Esophagus (tissue), 2 donors: ENCODE results near the gene TRDN. TPM values are rescaled to one million over a fixed set of nuclear protein-coding genes. Genes with fewer than 3 reads are reported as not detected.

Experiments
- H3K27ac ChIP-seq, 2 donors: one replicate each; pipeline ENCODE4 v1.5.1; 2013; ENCODE audit warnings: low read depth in 2 of 2, mild to moderate bottlenecking in 2 of 2, inconsistent platforms in 1 of 2, low read length in 1 of 2, moderate library complexity in 1 of 2
- H3K27me3 ChIP-seq, 2 donors: one replicate each; pipeline ENCODE4 v1.6.1; 2013; ENCODE audit warnings: low read length in 2 of 2, control low read depth in 1 of 2, mild to moderate bottlenecking in 1 of 2; ENCODE audit not compliant: insufficient read depth in 2 of 2, control insufficient read depth in 1 of 2
- H3K36me3 ChIP-seq, 2 donors: one replicate each; pipeline ENCODE4 v1.6.1; 2013; ENCODE audit warnings: low read length in 1 of 2; ENCODE audit not compliant: control insufficient read depth in 2 of 2, insufficient read depth in 2 of 2
- H3K4me1 ChIP-seq, 2 donors: one replicate each; pipeline ENCODE4 v1.6.1; 2013; ENCODE audit warnings: low read length in 1 of 2; ENCODE audit not compliant: control insufficient read depth in 2 of 2, insufficient read depth in 2 of 2
- H3K4me3 ChIP-seq, 2 donors: one replicate each; pipeline ENCODE4 v1.5.1; 2013; ENCODE audit warnings: low read length in 2 of 2, mild to moderate bottlenecking in 2 of 2, low read depth in 1 of 2, moderate library complexity in 1 of 2
- H3K9me3 ChIP-seq, 2 donors: one replicate each; pipeline ENCODE4 v1.6.1; 2013; ENCODE audit warnings: mild to moderate bottlenecking in 2 of 2, low read depth in 1 of 2, low read length in 1 of 2, moderate library complexity in 1 of 2; ENCODE audit not compliant: control insufficient read depth in 2 of 2, insufficient read depth in 1 of 2
- WGBS, 2 donors: extraction: QIAGEN DNeasy Blood & Tissue Kit; methylation state at CpG; one replicate each; pipeline ENCODE4 v1.1.7; 2013; 5-methylcytosine and 5-hydroxymethylcytosine counted together
- polyA plus RNA-seq, 2 donors: library from polyadenylated mRNA; stranded (reverse); fragments of 200-250 nt; gene quantifications; one replicate each; pipeline ENCODE4 v1.2.3, GENCODE V29; 2013
- donor health status: healthy with polysubstance abuse.
- donor health status: Bipolar disorder and iron deficiency.

Gene TRDN
- polyA plus RNA-seq, 2 donors: 0.01 TPM; not detected in 1

DNA sequence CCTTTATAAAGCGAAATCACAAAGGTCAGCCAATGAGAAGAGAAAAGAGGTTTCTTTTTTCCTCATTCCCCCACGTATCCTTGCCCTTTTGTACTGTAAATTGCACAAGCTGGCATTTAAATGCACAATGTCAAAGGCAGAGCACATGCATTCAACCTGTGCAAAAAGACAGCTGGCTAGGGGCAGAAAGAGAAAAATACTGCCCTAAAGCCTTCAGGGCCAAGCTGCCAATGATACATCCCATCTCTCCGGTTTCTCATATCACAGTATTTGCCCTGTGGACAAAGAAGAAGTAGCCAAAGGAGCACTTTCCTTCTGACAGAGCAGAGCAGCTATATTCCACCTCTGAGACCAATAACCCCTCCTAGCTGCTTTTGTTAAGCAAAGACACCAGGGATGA lies 219.2 kb downstream of the TRDN start:
- Histone ChIP-seq H3K36me3 (no peaks in the 10 kb centered on the region), H3K9me3 (no peaks in the 10 kb centered on the region), H3K27me3 (no peaks in the 10 kb centered on the region), H3K4me1 (no peaks in the 10 kb centered on the region), H3K4me3 (no peak overlapping the region), H3K27ac (no peak overlapping the region)
- 46 to 69% methylated on average over 3 of the region's 3 CpGs for WGBS, 2 donors

DNA sequence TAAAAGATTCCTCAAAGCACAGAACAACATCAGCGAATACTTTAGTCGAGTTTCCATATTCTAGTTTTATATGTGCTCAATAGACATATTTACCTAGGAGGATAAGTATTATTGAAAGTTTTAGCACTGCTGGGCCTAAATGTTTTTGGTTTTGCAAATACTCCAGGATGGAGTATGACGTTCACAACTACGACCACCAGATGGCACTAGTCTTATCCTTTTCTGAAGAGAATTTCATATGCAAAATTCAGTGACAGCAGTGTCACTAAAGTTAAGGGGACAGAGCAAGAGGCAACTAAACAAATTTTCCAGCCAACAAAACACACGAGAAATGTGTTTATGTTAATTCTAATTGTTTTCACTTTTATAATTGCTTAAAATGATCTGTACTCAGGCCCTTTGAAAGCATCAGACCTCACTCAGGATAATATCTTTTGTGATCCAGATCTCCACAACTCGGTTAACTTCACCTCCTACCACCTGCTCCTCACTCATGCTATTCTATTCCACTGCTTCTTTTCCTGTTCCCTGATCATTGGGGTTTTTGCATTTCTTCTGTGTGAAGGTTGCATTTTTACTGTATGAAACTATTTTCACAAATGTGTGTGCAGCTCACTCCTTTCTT lies 220.8 kb downstream of the TRDN start:
- H3K9me3 ChIP-seq: no peaks in the 10 kb centered on the region
- no peak overlapping the region for H3K4me3 ChIP-seq
- no peaks in the 10 kb centered on the region for H3K27me3 ChIP-seq
- no peak overlapping the region for H3K27ac ChIP-seq
- no peaks in the 10 kb centered on the region for H3K36me3 ChIP-seq
- H3K4me1 ChIP-seq: no peaks in the 10 kb centered on the region
- 13 to 14% methylated on average over 6 of the region's 6 CpGs for WGBS, 2 donors

DNA sequence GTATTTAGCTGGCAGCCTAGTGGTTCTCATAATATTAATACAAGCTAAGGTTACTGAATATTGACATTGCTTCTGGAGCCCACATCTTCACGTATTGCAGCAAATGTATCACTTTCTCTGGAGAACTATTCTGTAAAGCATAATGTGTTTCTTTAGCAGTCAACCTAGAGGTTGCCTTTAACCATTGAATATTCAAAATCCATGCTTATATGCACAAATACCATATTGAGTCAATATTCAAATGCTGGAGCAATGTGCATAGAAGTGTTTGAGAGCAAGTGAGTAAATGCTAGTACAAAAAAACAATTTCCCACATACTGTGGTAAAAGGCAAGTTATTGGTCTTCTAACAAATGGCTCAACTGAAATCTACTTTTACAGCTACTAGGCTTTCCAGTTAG lies 231.8 kb downstream of the TRDN start:
- Histone ChIP-seq H3K4me3 (no peak overlapping the region), H3K9me3 (no peaks in the 10 kb centered on the region), H3K4me1 (no peaks in the 10 kb centered on the region), H3K27ac (no peak overlapping the region), H3K36me3 (no peaks in the 10 kb centered on the region), H3K27me3 (no peaks in the 10 kb centered on the region)
- WGBS, 2 donors: 83 to 88% methylated on average over 1 of the region's 1 CpG

DNA sequence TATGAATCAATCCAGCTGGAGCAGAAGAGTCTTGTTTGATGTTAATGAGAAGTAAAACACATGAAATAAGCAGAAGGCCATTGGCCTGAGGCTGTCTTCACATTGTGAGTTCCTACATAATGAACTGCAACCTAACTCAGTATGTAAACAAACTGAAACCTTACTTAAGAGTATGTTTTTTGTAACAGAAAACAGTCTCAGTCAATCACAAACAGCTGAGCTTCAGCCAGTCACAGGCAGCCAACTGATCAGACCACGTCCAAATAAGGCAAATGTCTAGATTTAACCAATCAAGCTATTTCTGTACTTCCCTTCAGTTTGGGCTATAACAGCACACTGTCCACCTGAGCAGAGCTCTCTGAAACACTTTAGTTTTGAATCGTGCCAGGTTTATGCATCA lies 234.7 kb downstream of the TRDN start:
- no peak overlapping the region for H3K4me3 ChIP-seq
- no peaks in the 10 kb centered on the region for H3K9me3 ChIP-seq
- no peaks in the 10 kb centered on the region for H3K27me3 ChIP-seq
- H3K27ac ChIP-seq: no peak overlapping the region
- no peaks in the 10 kb centered on the region for H3K36me3 ChIP-seq
- no peaks in the 10 kb centered on the region for H3K4me1 ChIP-seq
- WGBS, 2 donors: 59 to 68% methylated on average over 2 of the region's 2 CpGs

DNA sequence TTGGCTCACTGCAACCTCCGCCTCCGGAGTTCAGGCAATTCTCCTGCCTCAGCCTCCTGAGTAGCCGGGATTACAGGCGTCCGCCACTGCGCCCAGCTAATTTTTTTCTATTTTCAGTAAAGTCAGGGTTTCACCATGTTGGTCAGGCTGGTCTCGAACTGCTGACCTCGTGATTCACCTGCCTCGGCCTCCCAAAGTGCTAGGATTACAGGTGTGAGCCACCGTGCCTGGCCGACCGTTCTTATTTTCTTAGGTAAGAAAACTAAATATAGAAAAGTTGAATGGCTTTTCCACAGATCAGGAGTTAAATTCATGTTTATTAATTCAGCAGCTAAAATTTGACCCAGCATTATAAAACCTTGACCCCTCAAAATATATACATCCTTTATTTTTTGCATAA lies 238.7 kb downstream of the TRDN start:
- WGBS, 2 donors: 85 to 87% methylated on average over 12 of the region's 12 CpGs
- Histone ChIP-seq H3K4me3 (no peak overlapping the region), H3K9me3 (no peaks in the 10 kb centered on the region), H3K27me3 (no peaks in the 10 kb centered on the region), H3K36me3 (no peaks in the 10 kb centered on the region), H3K4me1 (no peaks in the 10 kb centered on the region), H3K27ac (no peak overlapping the region)

DNA sequence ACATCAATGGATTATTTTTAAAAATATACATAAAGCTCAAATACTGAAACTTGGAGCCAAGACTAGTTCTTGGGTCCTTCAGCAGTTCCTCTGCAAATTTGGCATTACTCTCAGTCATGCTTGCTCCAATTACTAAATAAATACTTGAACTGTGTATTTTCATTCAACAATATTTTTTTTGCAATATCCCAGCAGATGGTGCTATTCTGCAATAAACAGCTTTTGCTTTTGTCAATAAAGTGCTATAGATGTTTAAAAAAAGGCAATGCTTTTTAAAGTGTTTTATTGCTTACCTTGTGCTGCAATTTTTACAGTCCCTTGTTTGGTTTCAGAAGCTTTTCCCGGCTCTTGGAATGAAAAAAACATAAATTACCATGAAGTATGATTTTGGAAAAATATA lies 243.4 kb downstream of the TRDN start:
- H3K4me1 ChIP-seq: no peaks in the 10 kb centered on the region
- WGBS, 2 donors: 17 to 20% methylated on average over 1 of the region's 1 CpG
- H3K27me3 ChIP-seq: no peaks in the 10 kb centered on the region
- H3K27ac ChIP-seq: no peak overlapping the region
- H3K4me3 ChIP-seq: no peak overlapping the region
- H3K9me3 ChIP-seq: no peaks in the 10 kb centered on the region
- no peaks in the 10 kb centered on the region for H3K36me3 ChIP-seq

DNA sequence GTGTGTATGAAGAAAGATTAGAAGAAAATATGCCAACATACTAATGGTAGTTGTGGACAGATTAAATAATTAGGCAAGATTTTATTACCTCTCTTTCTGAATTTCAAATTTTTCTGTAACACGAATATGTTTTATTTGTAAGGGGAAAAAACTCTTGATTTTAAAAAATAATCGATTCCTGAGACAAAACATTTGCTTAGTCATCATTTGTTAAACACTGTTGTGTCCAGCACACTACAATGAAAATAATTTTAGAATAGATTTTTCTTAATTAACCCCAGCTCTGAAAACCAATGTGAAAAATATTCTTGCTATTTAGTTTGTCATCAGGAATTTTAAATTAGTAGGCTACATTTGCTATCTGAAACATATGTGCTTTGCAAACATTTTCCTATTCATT lies 253.0 kb downstream of the TRDN start:
- 63 to 68% methylated on average over 2 of the region's 2 CpGs for WGBS, 2 donors
- Histone ChIP-seq H3K4me3 (no peak overlapping the region), H3K4me1 (no peaks in the 10 kb centered on the region), H3K9me3 (peaks cover 0 to 3% of the 10 kb centered on the region in 2 donors), H3K36me3 (no peaks in the 10 kb centered on the region), H3K27me3 (no peaks in the 10 kb centered on the region), H3K27ac (no peak overlapping the region)

DNA sequence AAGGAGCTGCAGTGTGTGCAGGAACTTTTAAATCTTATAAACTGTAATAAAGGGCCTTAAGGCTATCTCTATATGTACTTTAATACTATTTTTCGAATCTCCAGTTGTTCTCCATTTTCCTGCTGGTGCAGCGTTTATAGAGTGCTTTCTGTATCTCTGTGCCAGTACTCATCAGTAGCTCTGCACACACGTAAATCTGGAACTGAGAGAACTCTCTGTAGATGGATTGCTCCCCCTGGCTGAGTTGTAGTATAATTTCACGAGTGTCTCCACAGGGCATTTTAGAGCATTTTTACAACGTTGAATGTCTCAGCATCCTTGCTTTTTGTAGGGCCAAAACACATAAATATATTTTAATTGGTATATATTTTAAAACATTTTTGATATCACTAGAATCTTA lies 256.5 kb downstream of the TRDN start:
- Histone ChIP-seq H3K4me1 (no peaks in the 10 kb centered on the region), H3K27ac (no peak overlapping the region), H3K9me3 (no peaks in the 10 kb centered on the region), H3K36me3 (no peaks in the 10 kb centered on the region), H3K27me3 (no peaks in the 10 kb centered on the region), H3K4me3 (no peak overlapping the region)
- WGBS, 2 donors: 28 to 30% methylated on average over 5 of the region's 5 CpGs

DNA sequence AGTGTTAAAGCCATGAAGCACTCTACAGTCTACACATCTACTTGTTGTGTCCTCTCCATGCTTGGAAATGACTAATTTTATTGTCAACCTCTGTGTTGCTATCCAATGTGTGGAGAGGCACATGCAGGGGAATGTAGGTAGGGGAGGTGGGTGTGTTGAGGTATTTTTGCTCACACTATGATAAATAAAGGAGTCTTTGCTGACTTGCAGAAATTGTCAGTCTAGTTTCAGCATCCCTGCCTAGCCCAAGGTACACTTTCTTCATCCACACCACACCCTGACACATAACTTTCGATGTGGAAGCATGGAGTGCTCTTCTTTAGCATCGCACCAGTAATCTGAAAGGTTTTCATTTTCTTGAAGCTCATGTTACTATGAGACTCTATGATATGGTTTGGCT lies 264.0 kb downstream of the TRDN start:
- H3K36me3 ChIP-seq: no peaks in the 10 kb centered on the region
- H3K9me3 ChIP-seq: no peaks in the 10 kb centered on the region
- H3K27me3 ChIP-seq: no peaks in the 10 kb centered on the region
- no peaks in the 10 kb centered on the region for H3K4me1 ChIP-seq
- no peak overlapping the region for H3K4me3 ChIP-seq
- WGBS, 2 donors: 83 to 84% methylated on average over 2 of the region's 2 CpGs
- no peak overlapping the region for H3K27ac ChIP-seq

DNA sequence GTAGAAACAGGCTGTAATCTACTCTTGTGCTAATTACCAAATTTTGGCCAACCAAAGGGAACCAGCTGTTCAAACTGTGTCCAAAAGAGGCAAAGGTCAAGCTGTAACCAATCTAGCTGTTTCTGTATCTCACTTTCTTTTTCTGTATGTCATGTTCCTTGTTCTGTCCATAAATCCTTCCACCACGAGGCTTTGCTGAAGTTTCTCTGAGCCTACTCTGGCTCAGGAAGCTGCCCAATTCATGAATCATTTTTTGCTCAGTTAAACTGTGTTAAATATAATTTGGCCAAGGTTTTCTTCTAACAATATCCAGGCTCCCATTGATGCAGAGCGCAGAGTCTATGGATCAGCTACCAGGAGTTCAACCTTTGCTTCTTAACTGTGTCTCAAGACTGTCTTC lies 272.8 kb downstream of the TRDN start:
- Histone ChIP-seq H3K4me3 (no peak overlapping the region), H3K4me1 (no peaks in the 10 kb centered on the region), H3K27ac (no peak overlapping the region), H3K9me3 (no peaks in the 10 kb centered on the region), H3K27me3 (no peaks in the 10 kb centered on the region), H3K36me3 (no peaks in the 10 kb centered on the region)
- WGBS, 2 donors: 63 to 71% methylated on average over 2 of the region's 2 CpGs
